K562 (cell line): Measurements from ENCODE around the gene TMEM117. TPM values are rescaled to one million over a fixed set of nuclear protein-coding genes. Genes with fewer than 3 reads are reported as not detected.

ENCODE experiments used
- ATAC-seq: fragments of 200-7000 bp; cut with Tn5 transposase; 3 replicates; pipeline ENCODE4 v1.9.1; 2020; ENCODE audit warnings: moderate library complexity
- BruUV-seq: library from RNA; stranded (reverse); fragments of 400-500 nt; replicated peaks from 2 replicates; lab custom pipeline; 2021; lab: Mats Ljungman, UMichigan
- CTCF ChIA-PET: fragments of 300-600 bp; formaldehyde crosslinking; extraction: SDS; loops from one replicate; lab custom pipeline; 2021; ENCODE audit warnings: low intra/inter-chr PET ratio; lab: Yijun Ruan, JAX
- POLR2A ChIA-PET: fragments of 300-600, 350-650 bp; sonication (Branson Sonifier 250); formaldehyde crosslinking; extraction: SDS; loops from one replicate; lab custom pipeline; 2021; ENCODE audit warnings: antibody characterized with exemption, inconsistent platforms; lab: Yijun Ruan, JAX
- DNase-seq, 4 experiments: peaks; one replicate each; pipeline versions ENCODE4 v3.0.0 to v3.0.0-alpha.2; 2011 to 2018; ENCODE audit warnings: low spot score in 3 of 4, mixed read lengths in 3 of 4; ENCODE audit errors: extremely low read depth in 1 of 4
- FAIRE-seq: peaks from 2 replicates; lab custom pipeline; 2011; peaks lifted over from hg19 to GRCh38; lab: Jason Lieb, UNC
- H2AFZ ChIP-seq: 2 replicates; pipeline ENCODE4 v1.6.0; 2011; ENCODE audit warnings: low read depth, low read length, control low read depth, inconsistent platforms
- H3K27ac ChIP-seq: fragments of 200-600 bp; 3 replicates; pipeline ENCODE4 v1.8.0; 2011; ENCODE audit warnings: low read depth, mild to moderate bottlenecking, control low read depth, inconsistent platforms, low read length, moderate library complexity, mixed read lengths; ENCODE audit errors: extremely low read depth
- H3K27me3 ChIP-seq, 2 experiments: fragments of 300-600 bp in 1 of 2; 2 replicates in 1 of 2; 3 replicates in 1 of 2; pipeline versions ENCODE4 v1.6.0 to v1.8.0; 2011; ENCODE audit warnings: inconsistent platforms in 2 of 2, low read length in 2 of 2, mild to moderate bottlenecking in 1 of 2, mixed read lengths in 1 of 2, moderate library complexity in 1 of 2; ENCODE audit not compliant: control insufficient read depth in 2 of 2, insufficient read depth in 2 of 2
- H3K36me3 ChIP-seq: fragments of 300-600 bp; 3 replicates; pipeline ENCODE4 v1.8.0; 2011; ENCODE audit warnings: mild to moderate bottlenecking, low read length, inconsistent platforms; ENCODE audit not compliant: control insufficient read depth, insufficient read depth
- H3K4me1 ChIP-seq, 2 experiments: fragments of 200-600 bp in 1 of 2; replicated peaks in 1 of 2; 2 replicates in 1 of 2; 3 replicates in 1 of 2; pipeline versions ENCODE4 v1.5.1 to v1.8.0; 2011; ENCODE audit warnings: inconsistent platforms in 2 of 2, low read length in 2 of 2, mild to moderate bottlenecking in 1 of 2, mixed read lengths in 1 of 2, moderate library complexity in 1 of 2; ENCODE audit not compliant: control insufficient read depth in 2 of 2, insufficient read depth in 2 of 2
- H3K4me2 ChIP-seq: 2 replicates; pipeline ENCODE4 v1.6.1; 2011; ENCODE audit warnings: low read length, control low read depth, inconsistent platforms, mixed read lengths; ENCODE audit not compliant: insufficient read depth
- H3K4me3 ChIP-seq: fragments of 200-600 bp; sonication (generic), shearing (Covaris generic); 2 replicates; pipeline ENCODE4 v1.5.1; 2016; ENCODE audit warnings: control low read depth, inconsistent platforms
- H3K79me2 ChIP-seq: fragments of 200-600 bp; 3 replicates; pipeline ENCODE4 v1.8.0; 2011; ENCODE audit warnings: low read length, inconsistent platforms; ENCODE audit not compliant: control insufficient read depth, insufficient read depth
- H3K9ac ChIP-seq, 2 experiments: 2 replicates each; pipeline versions ENCODE4 v1.6.0 to v1.6.1; 2011; ENCODE audit warnings: low read depth in 2 of 2, low read length in 2 of 2, control low read depth in 1 of 2, inconsistent platforms in 1 of 2, mild to moderate bottlenecking in 1 of 2, mixed read lengths in 1 of 2; ENCODE audit not compliant: insufficient read depth in 1 of 2
- H3K9me1 ChIP-seq: one replicate; pipeline ENCODE4 v1.6.0; 2011; ENCODE audit warnings: inconsistent platforms, mild to moderate bottlenecking, low read length, moderate library complexity; ENCODE audit not compliant: control insufficient read depth, insufficient read depth
- H3K9me3 ChIP-seq: replicated peaks from 2 replicates; pipeline ENCODE4 v1.5.1; 2011; ENCODE audit warnings: low read depth, low read length, inconsistent platforms; ENCODE audit not compliant: control insufficient read depth, insufficient read depth
- H4K20me1 ChIP-seq: replicated peaks from 2 replicates; pipeline ENCODE4 v1.6.1; 2011; ENCODE audit warnings: low read length, inconsistent platforms, mixed read lengths; ENCODE audit not compliant: control insufficient read depth, insufficient read depth
- CBX5 ChIP-seq: IDR thresholded peaks from 2 replicates; pipeline ENCODE4 v1.6.1; 2014; ENCODE audit warnings: low read depth, borderline replicate concordance
- HDAC8 ChIP-seq: fragments of 450-650 bp; IDR thresholded peaks from 2 replicates; pipeline ENCODE4 v1.6.1; 2016; ENCODE audit warnings: mild to moderate bottlenecking, missing genetic modification characterization, moderate library complexity, missing compliant biosample characterization
- MLX ChIP-seq, 2 experiments: fragments of 450-650 bp in 1 of 2; sonication (generic) in 1 of 2; formaldehyde crosslinking; conservative IDR thresholded peaks; 2 replicates each; pipeline versions ENCODE4 v1.4.0 to v1.8.1; 2020 to 2022; ENCODE audit warnings: mild to moderate bottlenecking in 1 of 2, missing genetic modification reagents in 1 of 2
- ZBTB7A ChIP-seq: IDR thresholded peaks from 2 replicates; pipeline ENCODE4 v1.6.1; 2011; ENCODE audit warnings: low read depth, mild to moderate bottlenecking, low read length, moderate library complexity, borderline replicate concordance; ENCODE audit not compliant: control insufficient read depth
- WGBS: fragments of 100-300 bp; shearing (Covaris generic); methylation state at CpG from one replicate; pipeline ENCODE4 v1.1.6; 2016; ENCODE audit warnings: low coverage, mixed read lengths; ENCODE audit not compliant: insufficient coverage; ENCODE audit errors: missing lambda C conversion rate; 5-methylcytosine and 5-hydroxymethylcytosine counted together
- in situ Hi-C: fragments of 300-500 bp; cut with MboI; formaldehyde crosslinking; loops from 4 replicates; pipeline ENCODE4 v1.15.0; 2018; ENCODE audit warnings: inconsistent platforms, mixed read lengths
- intact Hi-C: fragments of 100-400 bp; cut with micrococcal nuclease; formaldehyde crosslinking; loops from 2 replicates; pipeline ENCODE4 v1.14.2; 2022
- polyA plus RNA-seq, 8 experiments: library from polyadenylated mRNA; depleted of rRNA in 4 of 8; stranded (reverse) in 5 of 8; unstranded in 3 of 8; fragments of >200 nt; fragmentation: Nextera tagmentation in 2 of 8; fragmentation: Illumina TruSeq in 1 of 8; extraction: Ambion mirVana in 2 of 8; extraction: Trizol in 1 of 8; gene quantifications; 2 replicates each; pipeline versions ENCODE4 v1.2.1 to v1.2.3, GENCODE V29; 2011 to 2014; ENCODE audit warnings: inconsistent platforms in 1 of 8, missing spikeins in 1 of 8
- total RNA-seq, 7 experiments: library from RNA; depleted of rRNA in 6 of 7; stranded (reverse); fragments of >200 nt in 6 of 7; fragmentation: Illumina TruSeq in 2 of 7; extraction: Trizol in 2 of 7; gene quantifications; 2 replicates each; pipeline versions ENCODE4 v1.2.1 to v1.2.3, GENCODE V29; 2011 to 2021; ENCODE audit warnings: low replicate concordance in 1 of 7

TMEM117 gene
- total and polyA plus RNA-seq, 9 of the 15 experiments (the other 6 are each of a cell fraction or from before 2014, with no cell fraction given): 0.31 to 2.8 (median 1.0) TPM

GRCh38 chr12:44031472-44032185, 195.7 kb downstream of the TMEM117 start:
- intact Hi-C loops (no loop called here), in situ Hi-C loops (no loop called here)
- no peaks in the 10 kb centered on the region for H3K9me3 ChIP-seq
- H3K36me3 ChIP-seq: no peaks in the 10 kb centered on the region
- no peak overlapping the region for H3K9ac ChIP-seq
- no peak overlapping the region for H3K27ac ChIP-seq
- H3K9me1 ChIP-seq: no peaks in the 10 kb centered on the region
- WGBS: 8% methylated on average over 1 of the region's 1 CpG
- no peaks in the 10 kb centered on the region for H4K20me1 ChIP-seq
- FAIRE-seq (no peak), ATAC-seq (no peak), DNase-seq (no peak)
- TF ChIP-seq HDAC8 (tag) (no peak), MLX (CRISPR knock-in tag; conservative IDR thresholded peaks at IDR 0.05) (no peak)
- no peaks in the 10 kb centered on the region for H3K79me2 ChIP-seq
- H3K4me2 ChIP-seq: no peak overlapping the region
- no peaks in the 10 kb centered on the region for H3K27me3 ChIP-seq
- no peak overlapping the region for H2AFZ ChIP-seq
- CTCF ChIA-PET: no interaction called here
- POLR2A ChIA-PET: interaction anchor here (0.6 kb wide), 1 partner anchor 10 kb away, joined by 3 read pairs; no protein-coding TSS in a partner anchor
- BruUV-seq: no TSS peak
- no peak overlapping the region for H3K4me3 ChIP-seq
- no peaks in the 10 kb centered on the region for H3K4me1 ChIP-seq

GRCh38 chr12:44034906-44035305, 199.0 kb downstream of the TMEM117 start:
- Histone ChIP-seq H3K27ac (no peak overlapping the region), H3K9me3 (no peaks in the 10 kb centered on the region), H4K20me1 (no peaks in the 10 kb centered on the region), H3K79me2 (no peaks in the 10 kb centered on the region), H3K9me1 (no peaks in the 10 kb centered on the region), H3K4me3 (no peak overlapping the region), H3K36me3 (no peaks in the 10 kb centered on the region), H3K27me3 (no peaks in the 10 kb centered on the region), H2AFZ (no peak overlapping the region), H3K4me2 (no peak overlapping the region), H3K4me1 (no peaks in the 10 kb centered on the region), H3K9ac (no peak overlapping the region)
- intact Hi-C loops: no loop called here
- CTCF ChIA-PET: no interaction called here
- in situ Hi-C loops: no loop called here
- BruUV-seq: no TSS peak
- ATAC-seq (no peak), FAIRE-seq (no peak), DNase-seq (no peak)
- 5% methylated on average over 5 of the region's 5 CpGs for WGBS
- no peak for TF ChIP-seq CBX5
- TF ChIP-seq ZBTB7A: no peak
- POLR2A ChIA-PET: no interaction called here
